GM12873 (cell line): Measurements from ENCODE around the gene KREMEN1.

Experiments
- CTCF ChIP-seq: IDR thresholded peaks from 2 replicates; pipeline ENCODE4 v1.5.1; 2012; ENCODE audit warnings: low read depth, mild to moderate bottlenecking, moderate library complexity, low read length, control low read depth; ENCODE audit not compliant: insufficient read depth; ENCODE audit errors: missing control alignments

Gene KREMEN1

GRCh38 chr22:29165321-29166060 is 92.7 kb downstream of the KREMEN1 start:
- TF ChIP-seq CTCF = no peak

- TF ChIP-seq CTCF = no peak
Measured at GRCh38 chr22:29166180-29166579, 93.3 kb downstream of the KREMEN1 start.

GRCh38 chr22:29167032-29167911 is 94.4 kb downstream of the KREMEN1 start:
- no peak for TF ChIP-seq CTCF

GRCh38 chr22:29171721-29172120 is 98.9 kb downstream of the KREMEN1 start:
- TF ChIP-seq CTCF = no peak

- no peak for TF ChIP-seq CTCF
Measured at GRCh38 chr22:29172216-29172615, 99.4 kb downstream of the KREMEN1 start.

GRCh38 chr22:29175312-29175835 is 102.5 kb downstream of the KREMEN1 start:
- TF ChIP-seq CTCF = no peak
